Duodenal mucosa (tissue), 2 donors: ENCODE results near the gene MOAP1.
"Not testable (repeated sequence)": the region's sequence is repeated elsewhere in the genome, so short reads cannot be mapped to it uniquely, and the experiment has no call there.

Experiments
- H3K27ac ChIP-seq: one replicate; pipeline ENCODE4 v1.7.0; 2013; ENCODE audit warnings: low read depth, low read length
- H3K27me3 ChIP-seq, 2 donors: one replicate each; pipeline ENCODE4 v1.7.0; 2013; ENCODE audit warnings: low read length in 2 of 2, control low read depth in 1 of 2; ENCODE audit not compliant: insufficient read depth in 2 of 2, control insufficient read depth in 1 of 2
- H3K36me3 ChIP-seq, 2 donors: one replicate each; pipeline ENCODE4 v1.7.0; 2013; ENCODE audit warnings: low read length in 2 of 2, control low read depth in 1 of 2; ENCODE audit not compliant: insufficient read depth in 2 of 2, control insufficient read depth in 1 of 2
- H3K4me1 ChIP-seq, 2 donors: one replicate each; pipeline ENCODE4 v1.7.0; 2013; ENCODE audit warnings: low read length in 2 of 2, control low read depth in 1 of 2; ENCODE audit not compliant: insufficient read depth in 2 of 2, control insufficient read depth in 1 of 2
- H3K4me3 ChIP-seq, 2 donors: one replicate each; pipeline ENCODE4 v1.7.0; 2013; ENCODE audit warnings: low read length in 2 of 2, low read depth in 1 of 2
- H3K9ac ChIP-seq, 2 donors: one replicate each; pipeline ENCODE4 v1.7.0; 2013; ENCODE audit warnings: low read length in 2 of 2, low read depth in 1 of 2
- H3K9me3 ChIP-seq, 2 donors: one replicate each; pipeline ENCODE4 v1.7.0; 2013; ENCODE audit warnings: low read length in 2 of 2, control low read depth in 1 of 2; ENCODE audit not compliant: control insufficient read depth in 1 of 2

MOAP1 gene, protein sequence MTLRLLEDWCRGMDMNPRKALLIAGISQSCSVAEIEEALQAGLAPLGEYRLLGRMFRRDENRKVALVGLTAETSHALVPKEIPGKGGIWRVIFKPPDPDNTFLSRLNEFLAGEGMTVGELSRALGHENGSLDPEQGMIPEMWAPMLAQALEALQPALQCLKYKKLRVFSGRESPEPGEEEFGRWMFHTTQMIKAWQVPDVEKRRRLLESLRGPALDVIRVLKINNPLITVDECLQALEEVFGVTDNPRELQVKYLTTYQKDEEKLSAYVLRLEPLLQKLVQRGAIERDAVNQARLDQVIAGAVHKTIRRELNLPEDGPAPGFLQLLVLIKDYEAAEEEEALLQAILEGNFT

DNA sequence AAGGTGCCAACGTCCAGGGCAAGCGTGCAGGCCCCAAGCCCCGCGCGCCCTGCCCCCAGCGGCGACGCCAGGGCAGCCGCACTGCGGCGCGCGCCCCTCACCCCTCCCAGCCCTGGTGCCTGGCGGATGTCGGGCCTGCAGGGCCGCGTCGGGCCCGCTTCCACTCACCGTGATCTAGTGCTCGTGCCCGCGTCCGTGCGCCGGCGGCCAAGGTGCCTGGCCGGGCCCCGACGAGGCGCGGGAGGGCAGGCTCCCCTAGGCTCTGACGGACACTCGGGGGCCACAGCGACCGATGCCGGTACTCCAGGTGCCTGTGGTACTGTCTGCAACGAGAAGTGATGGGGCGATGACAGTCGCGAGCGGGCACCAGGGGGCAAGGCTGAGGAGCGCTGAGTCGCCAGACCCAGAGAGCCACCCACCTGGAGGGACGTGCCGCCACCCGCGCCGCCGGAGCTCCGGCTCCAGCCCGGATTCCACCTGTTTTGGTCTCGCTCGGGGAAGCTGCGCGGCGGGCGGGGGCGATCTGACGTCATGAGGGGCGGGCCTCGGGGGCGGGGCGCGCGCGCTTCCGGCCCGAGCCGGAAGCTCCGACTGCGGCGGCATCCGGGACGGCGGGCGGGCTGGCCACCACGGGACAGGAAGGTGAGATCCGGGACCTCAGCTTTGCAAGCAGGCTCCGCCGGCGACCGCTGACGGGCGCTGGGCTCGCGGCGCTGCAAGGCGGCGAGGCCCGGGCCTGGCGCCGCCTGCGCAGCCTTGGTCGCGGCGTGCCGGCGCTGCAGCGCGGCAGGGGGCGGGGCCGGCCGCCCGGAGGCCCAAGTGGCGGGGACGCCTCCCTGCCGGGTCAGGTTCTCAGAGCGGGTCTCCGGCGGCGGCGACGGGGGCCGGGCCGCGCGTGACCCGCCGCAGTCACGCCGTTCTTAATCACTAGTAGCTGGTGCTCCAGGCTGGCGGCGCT is at the start of gene MOAP1, which contains the start of gene LYSET:
TSS of gene MOAP1 (minus strand) at position 507 of the 958 bp plus-strand sequence. CDS start 655 bp downstream, outside the sequence.
TSS of gene LYSET (plus strand) at position 927 of the 958 bp plus-strand sequence. CDS start 89 bp downstream, outside the sequence.
- peaks cover 8 to 21% of the 10 kb centered on the region in 2 donors for H3K36me3 ChIP-seq
- no peaks in the 10 kb centered on the region for H3K9me3 ChIP-seq

DNA sequence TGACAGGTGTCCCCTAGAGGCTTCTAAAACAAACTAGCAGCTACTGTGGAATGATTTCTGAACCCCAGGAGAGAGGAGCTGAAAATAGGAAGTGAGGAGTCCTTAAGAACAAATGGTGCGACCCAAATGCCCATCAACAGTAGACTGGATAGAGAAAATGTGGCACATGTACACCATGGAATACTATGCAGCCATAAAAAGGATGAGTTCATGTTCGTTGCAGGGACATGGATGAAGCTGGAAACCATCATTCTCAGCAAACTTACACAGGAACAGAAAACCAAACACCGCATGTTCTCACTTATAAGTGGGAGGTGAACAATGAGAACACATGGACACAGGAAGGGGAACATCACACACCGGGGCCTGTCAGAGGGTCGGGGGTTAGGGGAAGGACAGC is 48.4 kb upstream of the MOAP1 start:
- not testable (repeated sequence) for H3K4me3 ChIP-seq, H3K36me3 ChIP-seq, H3K4me1 ChIP-seq, H3K27ac ChIP-seq, H3K27me3 ChIP-seq, H3K9me3 ChIP-seq, H3K9ac ChIP-seq

More for the DNA sequence above, at the start of gene MOAP1, which contains the start of gene LYSET:
- Histone ChIP-seq H3K27ac (peak within 1 kb of the TSS; percentile 87), H3K4me3 (peak within 1 kb of the TSS; percentile 89 to 90), H3K9ac (peak within 1 kb of the TSS; percentile 92 to 94), H3K27me3 (no peaks in the 10 kb centered on the region), H3K4me1 (peaks cover 14 to 18% of the 10 kb centered on the region in 2 donors)

DNA sequence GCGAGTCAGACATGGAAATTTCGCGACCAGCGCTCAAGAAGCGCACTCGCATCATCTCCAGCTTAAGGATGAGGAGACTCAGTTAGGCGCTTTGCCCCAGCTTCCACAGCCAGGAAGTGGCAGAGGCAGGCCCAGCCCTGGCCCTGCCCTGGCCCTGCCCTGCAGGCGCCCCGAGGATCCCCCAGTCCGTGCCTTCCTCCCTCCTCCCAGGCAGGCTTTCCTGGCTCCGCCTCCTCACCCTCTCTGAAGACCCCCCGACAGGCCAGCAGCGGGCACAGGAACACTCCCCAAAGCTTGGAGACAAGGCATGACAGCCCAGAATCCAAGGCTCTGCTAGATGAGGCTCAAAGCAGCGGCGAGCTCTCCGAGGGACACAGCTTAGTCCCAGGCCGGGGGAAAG is 47.5 kb upstream of the MOAP1 start:
- peaks cover 0 to 7% of the 10 kb centered on the region in 2 donors for H3K4me1 ChIP-seq
- H3K9ac ChIP-seq: no peak overlapping the region
- no peak overlapping the region for H3K4me3 ChIP-seq

DNA sequence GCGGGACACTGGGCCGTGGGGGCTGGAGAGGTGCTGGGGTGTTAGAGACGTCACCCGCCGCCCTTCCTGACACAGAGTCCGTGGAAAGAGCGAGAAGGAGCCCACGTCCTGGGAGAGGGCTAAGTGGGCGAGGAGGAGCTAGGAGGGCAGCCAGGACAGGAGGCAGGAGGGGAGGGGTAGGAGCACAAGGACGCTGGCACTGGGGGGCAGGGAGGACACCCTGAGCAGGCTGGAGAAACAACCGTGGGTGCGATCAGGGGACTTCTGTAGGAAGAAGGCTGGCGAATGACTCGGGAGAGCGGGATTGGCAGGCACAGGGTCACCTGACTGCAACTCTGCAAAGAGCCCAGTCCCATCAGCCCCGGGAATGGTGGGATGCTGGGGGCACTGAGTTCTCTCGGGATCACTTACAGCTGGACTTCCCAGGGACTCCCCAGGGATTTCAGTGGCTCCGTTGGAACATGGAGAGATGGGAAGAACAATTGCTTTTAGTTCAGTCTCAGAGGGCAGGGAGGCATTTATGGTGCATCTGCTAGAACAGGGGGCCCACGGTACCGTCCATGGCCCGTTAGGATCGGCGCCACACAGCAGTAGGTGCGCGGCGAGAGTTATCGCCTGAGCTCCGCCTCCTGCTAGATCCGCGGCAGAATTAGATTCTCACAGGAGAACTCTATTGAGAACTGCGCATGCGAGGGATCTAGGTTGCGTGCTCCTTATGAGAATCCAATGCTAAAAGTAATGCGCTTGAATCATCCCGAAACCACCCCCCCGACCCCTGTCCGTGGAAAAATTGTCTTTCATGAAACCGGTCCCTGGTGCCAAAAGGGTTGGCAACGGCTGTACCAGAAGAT is 46.7 kb upstream of the MOAP1 start:
- Histone ChIP-seq H3K36me3 (peaks cover 16 to 22% of the 10 kb centered on the region in 2 donors), H3K9ac (no peak overlapping the region), H3K4me3 (peak overlapping the region; percentile 59 to 62), H3K4me1 (peaks cover 0 to 7% of the 10 kb centered on the region in 2 donors), H3K27me3 (no peaks in the 10 kb centered on the region), H3K9me3 (no peaks in the 10 kb centered on the region), H3K27ac (no peak overlapping the region)

More for the DNA sequence above, 47.5 kb upstream of the MOAP1 start:
- no peak overlapping the region for H3K27ac ChIP-seq
- no peaks in the 10 kb centered on the region for H3K27me3 ChIP-seq
- H3K9me3 ChIP-seq: no peaks in the 10 kb centered on the region
- peaks cover 13 to 17% of the 10 kb centered on the region in 2 donors for H3K36me3 ChIP-seq

DNA sequence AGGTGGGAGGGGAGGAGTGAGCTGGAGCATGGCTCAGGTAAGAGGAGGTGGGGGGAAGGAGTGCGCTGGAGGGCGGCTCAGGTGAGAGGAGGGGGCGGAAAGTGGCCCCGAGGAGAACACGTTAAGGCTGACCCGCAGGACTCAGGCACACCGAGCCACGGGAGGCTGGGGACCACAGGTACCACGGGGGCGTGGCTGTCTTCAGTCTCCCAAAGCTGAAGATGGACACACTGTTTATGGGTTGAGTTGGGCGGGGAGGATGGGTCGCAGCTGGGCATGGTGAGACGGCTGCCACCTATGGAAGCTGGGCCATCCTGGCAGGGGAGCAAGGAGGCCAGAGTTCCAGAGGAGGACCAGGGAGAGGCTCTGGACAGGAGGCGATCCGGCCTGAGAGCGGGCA is 45.8 kb upstream of the MOAP1 start:
- no peak overlapping the region for H3K27ac ChIP-seq
- H3K4me1 ChIP-seq: peaks cover 0 to 7% of the 10 kb centered on the region in 2 donors
- H3K9ac ChIP-seq: no peak overlapping the region
- peaks cover 16 to 29% of the 10 kb centered on the region in 2 donors for H3K36me3 ChIP-seq
- no peaks in the 10 kb centered on the region for H3K27me3 ChIP-seq
- no peaks in the 10 kb centered on the region for H3K9me3 ChIP-seq
- H3K4me3 ChIP-seq: peak overlapping the region in 1 of 2 donors; percentile 59

DNA sequence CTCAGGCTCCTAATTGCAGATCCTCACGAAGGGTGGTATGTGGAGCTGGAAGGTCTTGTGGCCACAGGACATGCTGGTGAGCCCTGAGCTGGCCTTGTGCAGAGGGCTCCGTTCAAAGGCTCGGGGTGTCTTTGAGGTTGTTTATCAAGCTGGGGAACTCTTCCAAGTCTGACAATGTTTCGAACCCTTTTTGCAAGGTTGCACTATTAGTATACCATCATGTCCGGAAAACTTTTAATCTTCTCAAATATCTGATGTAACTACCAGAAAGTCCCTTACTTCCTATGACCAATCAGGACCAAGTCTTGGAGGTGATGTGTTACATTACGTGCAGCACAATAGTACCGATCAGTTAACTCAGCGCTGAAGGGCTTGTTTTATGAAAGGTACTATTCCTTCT is 43.9 kb upstream of the MOAP1 start:
- Histone ChIP-seq H3K9me3 (no peaks in the 10 kb centered on the region), H3K9ac (no peak overlapping the region), H3K27ac (no peak overlapping the region), H3K36me3 (peaks cover 20 to 39% of the 10 kb centered on the region in 2 donors), H3K27me3 (no peaks in the 10 kb centered on the region), H3K4me3 (no peak overlapping the region), H3K4me1 (peaks cover 0 to 7% of the 10 kb centered on the region in 2 donors)

DNA sequence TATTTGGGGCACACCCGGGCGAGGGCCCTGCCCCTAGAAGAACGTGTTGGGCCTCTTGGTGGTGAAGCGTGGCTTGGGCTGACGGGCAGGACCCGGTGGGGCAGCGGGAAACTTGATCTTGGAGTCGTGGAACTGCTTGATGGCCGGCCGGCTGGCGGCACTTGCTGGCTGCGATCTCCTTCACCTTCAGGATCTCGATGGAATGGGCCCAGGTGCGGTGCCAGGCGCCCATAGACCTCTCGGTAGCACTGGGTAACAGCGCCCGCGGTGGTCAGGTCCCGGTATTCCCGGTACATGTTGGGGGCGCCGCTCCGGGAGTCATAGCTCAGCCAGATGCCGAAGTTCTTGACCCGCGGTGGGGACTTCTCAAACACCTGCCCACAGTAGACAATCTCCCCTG is 38.9 kb upstream of the MOAP1 start:
- Histone ChIP-seq H3K27ac (no peak overlapping the region), H3K4me1 (no peaks in the 10 kb centered on the region)

DNA sequence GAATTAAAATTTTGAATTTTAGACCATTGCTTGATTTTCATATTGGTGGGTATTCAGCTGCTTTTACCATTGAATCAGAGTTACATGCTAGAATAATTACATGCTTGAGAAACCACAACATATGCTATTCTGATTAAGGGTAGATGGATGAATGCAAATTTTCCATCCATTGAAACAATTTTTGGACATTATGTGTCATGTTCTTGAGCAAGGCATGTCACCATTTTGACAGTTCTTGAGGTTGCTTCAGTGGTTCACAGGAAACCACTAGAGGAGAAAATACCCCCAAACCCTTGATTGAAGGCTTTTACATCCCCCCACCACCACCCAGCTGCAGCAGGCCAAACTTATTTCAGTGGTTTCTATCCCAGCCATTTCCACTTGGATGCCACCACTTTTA is 35.8 kb upstream of the MOAP1 start:
- H3K27ac ChIP-seq: no peak overlapping the region
- no peaks in the 10 kb centered on the region for H3K27me3 ChIP-seq
- no peaks in the 10 kb centered on the region for H3K4me1 ChIP-seq
- no peak overlapping the region for H3K4me3 ChIP-seq
- no peak overlapping the region for H3K9ac ChIP-seq
- peaks cover 27 to 49% of the 10 kb centered on the region in 2 donors for H3K36me3 ChIP-seq
- H3K9me3 ChIP-seq: no peaks in the 10 kb centered on the region

More for the DNA sequence above, 38.9 kb upstream of the MOAP1 start:
- Histone ChIP-seq H3K4me3 (no peak overlapping the region), H3K36me3 (peaks cover 28 to 56% of the 10 kb centered on the region in 2 donors), H3K27me3 (no peaks in the 10 kb centered on the region), H3K9me3 (no peaks in the 10 kb centered on the region), H3K9ac (no peak overlapping the region)

DNA sequence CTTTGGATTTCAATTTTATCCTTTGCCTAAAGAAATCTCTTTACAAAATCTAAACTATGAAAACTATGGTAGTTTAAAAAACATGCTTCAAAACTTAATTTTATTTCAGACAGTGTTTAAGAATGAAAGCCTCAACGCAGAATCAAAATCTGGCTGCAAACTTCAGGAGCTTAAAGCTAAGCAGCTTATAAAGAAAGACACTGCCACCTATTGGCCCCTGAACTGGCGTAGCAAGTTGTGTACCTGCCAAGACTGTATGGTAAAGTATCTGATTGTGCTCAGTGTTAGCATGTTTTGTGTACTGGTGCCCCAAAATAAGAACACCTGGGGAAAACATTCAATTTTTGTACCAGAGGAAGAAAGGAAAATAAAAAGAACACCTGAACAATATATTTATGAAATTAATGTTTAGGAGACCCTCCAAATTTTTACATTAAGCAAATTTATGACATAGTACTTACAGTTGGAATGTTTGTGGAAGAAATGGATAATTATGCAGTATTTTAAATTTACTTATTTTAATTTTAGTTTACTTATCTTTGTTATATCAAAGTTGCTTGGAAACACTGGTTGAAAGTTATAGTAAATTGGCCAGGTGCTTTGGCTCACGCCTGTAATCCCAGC is 34.5 kb upstream of the MOAP1 start:
- no peaks in the 10 kb centered on the region for H3K4me1 ChIP-seq
- H3K9me3 ChIP-seq: no peaks in the 10 kb centered on the region
- peaks cover 23 to 52% of the 10 kb centered on the region in 2 donors for H3K36me3 ChIP-seq
- no peak overlapping the region for H3K27ac ChIP-seq
- H3K9ac ChIP-seq: no peak overlapping the region
- no peak overlapping the region for H3K4me3 ChIP-seq
- H3K27me3 ChIP-seq: no peaks in the 10 kb centered on the region
